Osteocyte (in vitro differentiated cells): ENCODE measurements around the gene POLR1B. TPM values are rescaled to one million over a fixed set of nuclear protein-coding genes. Genes with fewer than 3 reads are reported as not detected.
"Not testable (repeated sequence)": the region's sequence is repeated elsewhere in the genome, so short reads cannot be mapped to it uniquely, and the experiment has no call there.

Experiments
- DNase-seq: peaks from one replicate; pipeline ENCODE4 v3.0.0; 2021; ENCODE audit warnings: mixed read lengths; ENCODE audit not compliant: unreplicated experiment; ENCODE audit errors: extremely low spot score
- H3K27ac Mint-ChIP-seq: one replicate; pipeline ENCODE4 v1.8.0; 2021; ENCODE audit warnings: mild to moderate bottlenecking, mixed read lengths; ENCODE audit not compliant: unreplicated experiment
- H3K27me3 Mint-ChIP-seq: one replicate; pipeline ENCODE4 v1.8.0; 2021; ENCODE audit warnings: mixed read lengths; ENCODE audit not compliant: unreplicated experiment
- H3K36me3 Mint-ChIP-seq: one replicate; pipeline ENCODE4 v1.8.0; 2021; ENCODE audit warnings: mixed read lengths; ENCODE audit not compliant: unreplicated experiment
- H3K4me1 Mint-ChIP-seq: one replicate; pipeline ENCODE4 v1.8.0; 2021; ENCODE audit warnings: mixed read lengths; ENCODE audit not compliant: unreplicated experiment
- H3K4me3 Mint-ChIP-seq: one replicate; pipeline ENCODE4 v1.8.0; 2021; ENCODE audit warnings: mild to moderate bottlenecking, moderate library complexity, mixed read lengths; ENCODE audit not compliant: unreplicated experiment
- H3K9me3 Mint-ChIP-seq: one replicate; pipeline ENCODE4 v1.8.0; 2021; ENCODE audit warnings: mixed read lengths; ENCODE audit not compliant: unreplicated experiment
- total RNA-seq: library from RNA; stranded (reverse); gene quantifications from 2 replicates; pipeline ENCODE4 v1.2.1, GENCODE V29; 2021
- TF ChIP-seq, protein P1 (sequence below): fragments of 200-600 bp; sonication (generic); IDR thresholded peaks from 2 replicates; pipeline ENCODE4 v1.5.0; 2021; ENCODE audit warnings: antibody characterized with exemption, mild to moderate bottlenecking, moderate library complexity

The POLR1B gene
- total RNA-seq, 1 donor from 2014 or later: 17.1 TPM

GRCh38 chr2:112547333-112547732 lies 5.1 kb downstream of the POLR1B start:
- Mint-ChIP-seq H3K9me3 (no peaks in the 10 kb centered on the region), H3K27me3 (no peaks in the 10 kb centered on the region), H3K4me3 (no peak overlapping the region), H3K27ac (no peak overlapping the region), H3K36me3 (peaks cover 35% of the 10 kb centered on the region), H3K4me1 (no peaks in the 10 kb centered on the region)
- no peak for DNase-seq
- TF ChIP-seq, protein P1, sequence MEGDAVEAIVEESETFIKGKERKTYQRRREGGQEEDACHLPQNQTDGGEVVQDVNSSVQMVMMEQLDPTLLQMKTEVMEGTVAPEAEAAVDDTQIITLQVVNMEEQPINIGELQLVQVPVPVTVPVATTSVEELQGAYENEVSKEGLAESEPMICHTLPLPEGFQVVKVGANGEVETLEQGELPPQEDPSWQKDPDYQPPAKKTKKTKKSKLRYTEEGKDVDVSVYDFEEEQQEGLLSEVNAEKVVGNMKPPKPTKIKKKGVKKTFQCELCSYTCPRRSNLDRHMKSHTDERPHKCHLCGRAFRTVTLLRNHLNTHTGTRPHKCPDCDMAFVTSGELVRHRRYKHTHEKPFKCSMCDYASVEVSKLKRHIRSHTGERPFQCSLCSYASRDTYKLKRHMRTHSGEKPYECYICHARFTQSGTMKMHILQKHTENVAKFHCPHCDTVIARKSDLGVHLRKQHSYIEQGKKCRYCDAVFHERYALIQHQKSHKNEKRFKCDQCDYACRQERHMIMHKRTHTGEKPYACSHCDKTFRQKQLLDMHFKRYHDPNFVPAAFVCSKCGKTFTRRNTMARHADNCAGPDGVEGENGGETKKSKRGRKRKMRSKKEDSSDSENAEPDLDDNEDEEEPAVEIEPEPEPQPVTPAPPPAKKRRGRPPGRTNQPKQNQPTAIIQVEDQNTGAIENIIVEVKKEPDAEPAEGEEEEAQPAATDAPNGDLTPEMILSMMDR: no peak

- Mint-ChIP-seq H3K27me3 (no peaks in the 10 kb centered on the region), H3K4me3 (no peak overlapping the region), H3K27ac (no peak overlapping the region), H3K36me3 (peaks cover 48% of the 10 kb centered on the region), H3K4me1 (no peaks in the 10 kb centered on the region), H3K9me3 (no peaks in the 10 kb centered on the region)
- DNase-seq: no peak
- TF ChIP-seq, protein P1: no peak
Observed at GRCh38 chr2:112548980-112549379, 6.7 kb downstream of the POLR1B start.

- no peak overlapping the region for H3K4me3 Mint-ChIP-seq
- no peak for DNase-seq
- H3K27me3 Mint-ChIP-seq: no peaks in the 10 kb centered on the region
- H3K4me1 Mint-ChIP-seq: no peaks in the 10 kb centered on the region
- H3K36me3 Mint-ChIP-seq: peaks cover 60% of the 10 kb centered on the region
- TF ChIP-seq, protein P1: no peak
- H3K9me3 Mint-ChIP-seq: peaks cover 4% of the 10 kb centered on the region
- no peak overlapping the region for H3K27ac Mint-ChIP-seq
Observed at GRCh38 chr2:112566104-112566503, 23.8 kb downstream of the POLR1B start.

DNA sequence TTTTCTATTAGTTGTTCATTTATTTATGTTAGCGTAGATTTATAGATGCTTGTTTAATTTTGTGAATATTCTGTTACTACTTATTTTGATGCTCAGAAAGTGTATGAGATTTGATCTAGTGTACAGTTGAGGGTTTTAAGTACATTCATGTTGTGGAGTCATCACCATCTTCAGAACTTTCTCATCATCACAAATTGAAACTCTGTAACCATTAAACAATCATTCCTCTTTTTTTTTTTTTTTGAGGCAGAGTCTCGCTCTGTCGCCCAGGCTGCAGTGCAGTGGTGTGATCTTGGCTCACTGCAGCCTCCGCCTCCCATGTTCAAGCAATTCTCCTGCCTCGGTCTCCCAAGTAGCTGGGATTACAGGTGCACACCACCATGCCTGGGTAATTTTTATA lies 24.2 kb downstream of the POLR1B start:
- not testable (repeated sequence) for DNase-seq, H3K27me3 Mint-ChIP-seq, H3K27ac Mint-ChIP-seq, H3K9me3 Mint-ChIP-seq, H3K4me3 Mint-ChIP-seq, H3K4me1 Mint-ChIP-seq
- H3K36me3 Mint-ChIP-seq: peaks cover 62% of the 10 kb centered on the region

- Mint-ChIP-seq H3K27me3 (no peaks in the 10 kb centered on the region), H3K36me3 (peaks cover 64% of the 10 kb centered on the region), H3K4me1 (no peaks in the 10 kb centered on the region), H3K27ac (no peak overlapping the region), H3K9me3 (peaks cover 4% of the 10 kb centered on the region), H3K4me3 (no peak overlapping the region)
- no peak for DNase-seq
- TF ChIP-seq, protein P1: no peak
Observed at GRCh38 chr2:112572005-112572404, 29.7 kb downstream of the POLR1B start.

DNA sequence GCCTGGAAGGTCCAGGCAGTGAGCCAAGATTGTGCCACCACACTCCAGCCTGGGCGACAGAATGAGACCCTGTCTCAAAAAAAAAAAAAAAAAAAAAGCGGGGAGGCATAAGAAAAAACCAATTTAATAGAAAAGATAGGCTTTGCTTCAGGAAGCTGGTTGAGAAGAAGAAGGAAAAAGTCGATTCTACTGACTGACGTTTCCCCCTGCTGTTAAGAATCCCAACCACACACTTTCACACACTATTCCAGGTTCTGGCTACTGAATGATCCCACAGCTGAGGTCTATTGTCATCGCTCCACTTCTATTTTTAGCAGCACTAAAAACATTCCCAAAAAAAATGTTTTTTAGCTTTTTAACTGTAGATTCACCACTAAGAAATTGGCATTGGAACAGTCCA lies 35.5 kb downstream of the POLR1B start:
- Mint-ChIP-seq H3K4me1 (peaks cover 13% of the 10 kb centered on the region), H3K4me3 (no peak overlapping the region), H3K9me3 (no peaks in the 10 kb centered on the region), H3K27me3 (no peaks in the 10 kb centered on the region), H3K27ac (no peak overlapping the region), H3K36me3 (peaks cover 17% of the 10 kb centered on the region)
- DNase-seq: no peak
- TF ChIP-seq, protein P1: peak; percentile 37
